MM.1S (cell line): ENCODE measurements around the gene GABRB2.

Experiments
- CTCF ChIP-seq: fragments of 300-600 bp; sonication (generic); IDR thresholded peaks from 2 replicates; pipeline ENCODE4 v1.5.1; 2016; ENCODE audit warnings: antibody characterized with exemption, low read length, mixed read lengths
- EZH2 ChIP-seq: fragments of 300-600 bp; sonication (generic); optimal IDR thresholded peaks from 2 replicates; pipeline ENCODE3; 2017; ENCODE audit warnings: low read depth, mild to moderate bottlenecking, antibody characterized with exemption, low read length, mixed read lengths
- EZH2phosphoT487 ChIP-seq: fragments of 300-600 bp; sonication (generic); IDR thresholded peaks from 2 replicates; pipeline ENCODE4 v1.6.1; 2018; ENCODE audit warnings: antibody characterized with exemption, low read length

DNA sequence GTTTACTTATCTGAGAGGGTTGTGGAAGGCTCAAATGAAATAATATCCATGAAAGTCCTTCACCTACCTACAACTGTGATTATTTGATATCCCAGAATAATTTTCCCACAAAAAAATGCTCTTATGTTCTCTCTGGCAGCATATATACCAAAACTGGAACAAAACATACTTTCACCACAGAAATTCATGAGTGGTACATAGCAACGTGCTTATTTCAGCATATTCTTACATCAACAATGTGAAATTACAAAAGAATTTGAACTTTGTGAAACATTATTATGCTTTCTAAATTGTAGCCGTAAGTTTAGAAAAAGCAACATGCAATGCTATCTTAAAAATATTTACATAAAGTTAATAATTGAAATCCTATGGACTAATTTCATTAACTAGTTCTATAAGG lies 137.1 kb downstream of the GABRB2 start:
- TF ChIP-seq CTCF (no peak), EZH2 (no peak), EZH2phosphoT487 (no peak)
